HL-60 (cell line): ENCODE results near the gene OR2H2.

Source experiments
- DNase-seq, 2 experiments: peaks; one replicate each; pipeline ENCODE4 v3.0.0-alpha.2; 2010 to 2020; ENCODE audit warnings: low read depth in 1 of 2, low spot score in 1 of 2
- H3K27ac ChIP-seq: fragments of 250-450 bp; sonication (Bioruptor Pico); replicated peaks from 2 replicates; pipeline ENCODE4 v1.5.1; 2020; ENCODE audit warnings: mild to moderate bottlenecking, moderate library complexity
- H3K27me3 ChIP-seq: fragments of 250-450 bp; sonication (Bioruptor Pico); 2 replicates; pipeline ENCODE4 v1.5.1; 2021; ENCODE audit warnings: mild to moderate bottlenecking, moderate library complexity; ENCODE audit not compliant: insufficient read depth, poor library complexity, severe bottlenecking
- H3K4me3 ChIP-seq: replicated peaks from 2 replicates; pipeline ENCODE4 v1.5.1; 2011; ENCODE audit warnings: mild to moderate bottlenecking, control low read depth, low read length; ENCODE audit not compliant: insufficient read depth
- GABPA ChIP-seq: IDR thresholded peaks from 2 replicates; pipeline ENCODE4 v1.6.1; 2012; ENCODE audit warnings: low read depth
- POLR2AphosphoS5 ChIP-seq: IDR thresholded peaks from 2 replicates; pipeline ENCODE4 v1.6.1; 2012; ENCODE audit warnings: low read depth
- REST ChIP-seq: IDR thresholded peaks from 2 replicates; pipeline ENCODE4 v1.6.1; 2012; ENCODE audit warnings: low read depth; ENCODE audit not compliant: insufficient replicate concordance
- SPI1 ChIP-seq: IDR thresholded peaks from 2 replicates; pipeline ENCODE4 v1.6.1; 2012; ENCODE audit warnings: low read depth, mild to moderate bottlenecking, borderline replicate concordance
- TF ChIP-seq, protein P1 (sequence below): IDR thresholded peaks from one replicate; pipeline ENCODE4 v1.5.1; 2011; ENCODE audit warnings: low read length, control low read depth, inconsistent platforms; ENCODE audit not compliant: insufficient read depth

OR2H2 gene

DNA sequence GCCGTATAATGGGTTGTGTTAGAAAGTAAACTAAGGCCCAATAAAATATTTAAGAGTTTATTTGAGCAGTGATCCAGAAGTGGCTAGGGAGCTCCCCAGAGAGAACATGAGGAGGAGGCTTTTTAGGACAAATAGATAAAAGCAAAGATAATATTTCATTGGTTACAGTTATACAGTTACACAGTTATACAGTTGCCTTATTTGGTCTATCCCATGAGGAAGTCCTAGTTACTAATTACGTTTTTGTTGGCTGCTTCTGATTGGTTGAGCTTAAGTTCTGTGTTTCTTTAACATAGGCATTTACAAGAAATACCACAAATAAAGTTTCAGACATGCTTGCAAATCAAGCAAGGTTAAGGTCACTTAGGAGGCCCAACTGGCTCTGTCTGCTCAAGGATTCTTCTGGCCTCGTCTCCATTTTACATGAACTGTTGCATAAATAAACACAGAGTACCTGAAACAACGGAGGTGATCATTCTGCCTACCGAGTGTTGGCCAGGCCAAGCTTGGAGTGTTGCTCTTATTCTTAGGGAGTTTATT, 32.3 kb upstream of the OR2H2 start:
- Histone ChIP-seq H3K27me3 (peaks cover 29% of the 10 kb centered on the region), H3K4me3 (no peak overlapping the region), H3K27ac (no peak overlapping the region)
- DNase-seq = peak in 1 of 2 experiments; percentile 9
- TF ChIP-seq GABPA = no peak
- TF ChIP-seq, protein P1, sequence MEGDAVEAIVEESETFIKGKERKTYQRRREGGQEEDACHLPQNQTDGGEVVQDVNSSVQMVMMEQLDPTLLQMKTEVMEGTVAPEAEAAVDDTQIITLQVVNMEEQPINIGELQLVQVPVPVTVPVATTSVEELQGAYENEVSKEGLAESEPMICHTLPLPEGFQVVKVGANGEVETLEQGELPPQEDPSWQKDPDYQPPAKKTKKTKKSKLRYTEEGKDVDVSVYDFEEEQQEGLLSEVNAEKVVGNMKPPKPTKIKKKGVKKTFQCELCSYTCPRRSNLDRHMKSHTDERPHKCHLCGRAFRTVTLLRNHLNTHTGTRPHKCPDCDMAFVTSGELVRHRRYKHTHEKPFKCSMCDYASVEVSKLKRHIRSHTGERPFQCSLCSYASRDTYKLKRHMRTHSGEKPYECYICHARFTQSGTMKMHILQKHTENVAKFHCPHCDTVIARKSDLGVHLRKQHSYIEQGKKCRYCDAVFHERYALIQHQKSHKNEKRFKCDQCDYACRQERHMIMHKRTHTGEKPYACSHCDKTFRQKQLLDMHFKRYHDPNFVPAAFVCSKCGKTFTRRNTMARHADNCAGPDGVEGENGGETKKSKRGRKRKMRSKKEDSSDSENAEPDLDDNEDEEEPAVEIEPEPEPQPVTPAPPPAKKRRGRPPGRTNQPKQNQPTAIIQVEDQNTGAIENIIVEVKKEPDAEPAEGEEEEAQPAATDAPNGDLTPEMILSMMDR = no peak
- no peak for TF ChIP-seq POLR2AphosphoS5
- no peak for TF ChIP-seq REST
- TF ChIP-seq SPI1 = no peak

- no peak overlapping the region for H3K4me3 ChIP-seq
- DNase-seq = peak in 1 of 2 experiments; percentile 3
- H3K27ac ChIP-seq = no peak overlapping the region
- no peak for TF ChIP-seq GABPA
- TF ChIP-seq SPI1 = no peak
- TF ChIP-seq, protein P1 = no peak
- TF ChIP-seq REST = no peak
- TF ChIP-seq POLR2AphosphoS5 = no peak
- peaks cover 29% of the 10 kb centered on the region for H3K27me3 ChIP-seq
These were observed 31.5 kb upstream of the OR2H2 start for GRCh38 chr6:29553268-29554057.

- H3K27me3 ChIP-seq = peaks cover 29% of the 10 kb centered on the region
These were observed 30.2 kb upstream of the OR2H2 start for GRCh38 chr6:29554764-29555163.

More at GRCh38 chr6:29554764-29555163, 30.2 kb upstream of the OR2H2 start:
- Histone ChIP-seq H3K4me3 (no peak overlapping the region), H3K27ac (no peak overlapping the region)
- DNase-seq = no peak
- TF ChIP-seq POLR2AphosphoS5 (no peak), SPI1 (no peak), GABPA (no peak), REST (no peak)
- TF ChIP-seq, protein P1 = no peak
